Neural cell (in vitro differentiated cells): ENCODE data around the gene CAMK2D. TPM values are rescaled to one million over a fixed set of nuclear protein-coding genes. Genes with fewer than 3 reads are reported as not detected.

Source experiments
- H2AFZ ChIP-seq: fragments of 200-600, 300-800 bp; sonication (generic), shearing (Covaris generic); 2 replicates; pipeline ENCODE4 v1.6.0; 2014; ENCODE audit warnings: low read depth, mild to moderate bottlenecking, antibody characterized with exemption, low read length, moderate library complexity
- H3F3A ChIP-seq: fragments of 200-600 bp; shearing (Covaris generic); 2 replicates; pipeline ENCODE4 v1.6.1; 2016; ENCODE audit warnings: mild to moderate bottlenecking, moderate library complexity, mixed read lengths, antibody characterized with exemption, low read length; ENCODE audit not compliant: insufficient read depth, poor library complexity, severe bottlenecking
- H3K27ac ChIP-seq: fragments of 200-600, 300-800 bp; sonication (generic), shearing (Covaris generic); 2 replicates; pipeline ENCODE4 v1.5.1; 2014; ENCODE audit warnings: mild to moderate bottlenecking, low read length, moderate library complexity
- H3K27me3 ChIP-seq: fragments of 300-800, 200-600 bp; sonication (generic), shearing (Covaris generic); 2 replicates; pipeline ENCODE4 v1.6.0; 2014; ENCODE audit warnings: mild to moderate bottlenecking, low read depth, low read length, moderate library complexity; ENCODE audit not compliant: insufficient read depth
- H3K36me3 ChIP-seq: fragments of 300-800, 200-600 bp; sonication (generic), shearing (Covaris generic); 2 replicates; pipeline ENCODE4 v1.5.1; 2014; ENCODE audit warnings: mild to moderate bottlenecking, antibody characterized with exemption, low read length, moderate library complexity; ENCODE audit not compliant: insufficient read depth
- H3K4me2 ChIP-seq: fragments of 300-800, 200-600 bp; sonication (generic), shearing (Covaris generic); 2 replicates; pipeline ENCODE4 v1.6.0; 2014; ENCODE audit warnings: mild to moderate bottlenecking, low read length
- H3K4me3 ChIP-seq: fragments of 300-800, 200-600 bp; sonication (generic), shearing (Covaris generic); 2 replicates; pipeline ENCODE4 v1.5.1; 2014; ENCODE audit warnings: mild to moderate bottlenecking, low read length, moderate library complexity
- H3K79me2 ChIP-seq: fragments of 200-600 bp; shearing (Covaris generic); replicated peaks from 2 replicates; pipeline ENCODE4 v1.6.0; 2014; ENCODE audit warnings: mild to moderate bottlenecking, low read length, moderate library complexity; ENCODE audit not compliant: insufficient read depth
- H3K9ac ChIP-seq: fragments of 300-800, 200-600 bp; sonication (generic), shearing (Covaris generic); 2 replicates; pipeline ENCODE4 v1.6.1; 2016; ENCODE audit warnings: mild to moderate bottlenecking, low read length, mixed read lengths
- H3K9me2 ChIP-seq: fragments of 200-600 bp; shearing (Covaris generic); 2 replicates; pipeline ENCODE4 v1.6.1; 2016; ENCODE audit warnings: mild to moderate bottlenecking, low read length, mixed read lengths; ENCODE audit not compliant: insufficient read depth
- H3K9me3 ChIP-seq: fragments of 200-600, 300-800 bp; sonication (generic), shearing (Covaris generic); 2 replicates; pipeline ENCODE4 v1.6.1; 2016; ENCODE audit warnings: mild to moderate bottlenecking, mixed run types, low read length, moderate library complexity, mixed read lengths
- H4K20me1 ChIP-seq: fragments of 200-600 bp; shearing (Covaris generic); 2 replicates; pipeline ENCODE4 v1.6.1; 2016; ENCODE audit warnings: mild to moderate bottlenecking, mixed run types; ENCODE audit not compliant: insufficient read depth
- EP300 ChIP-seq: fragments of 450-650 bp; conservative IDR thresholded peaks from 2 replicates; pipeline ENCODE4 v1.6.1; 2014; ENCODE audit warnings: antibody characterized with exemption, mild to moderate bottlenecking, moderate library complexity; ENCODE audit not compliant: poor library complexity, severe bottlenecking
- EZH2 ChIP-seq: fragments of 200-600, 300-800 bp; shearing (Covaris generic), sonication (generic); IDR thresholded peaks from 2 replicates; pipeline ENCODE4 v1.6.1; 2014; ENCODE audit warnings: antibody characterized with exemption, low read length, borderline replicate concordance, mild to moderate bottlenecking; ENCODE audit not compliant: insufficient read depth, poor library complexity, severe bottlenecking
- MXI1 ChIP-seq: fragments of 450-650 bp; conservative IDR thresholded peaks from 2 replicates; pipeline ENCODE4 v1.6.1; 2014; ENCODE audit warnings: antibody characterized with exemption, mild to moderate bottlenecking; ENCODE audit not compliant: poor library complexity, severe bottlenecking
- POLR2AphosphoS5 ChIP-seq: IDR thresholded peaks from 2 replicates; pipeline ENCODE4 v1.6.1; 2012
- RAD21 ChIP-seq: fragments of 450-650 bp; conservative IDR thresholded peaks from 2 replicates; pipeline ENCODE4 v1.6.1; 2014; ENCODE audit warnings: antibody characterized with exemption, mild to moderate bottlenecking, moderate library complexity
- SMC3 ChIP-seq: fragments of 450-650 bp; conservative IDR thresholded peaks from 2 replicates; pipeline ENCODE4 v1.6.1; 2014; ENCODE audit warnings: antibody characterized with exemption, mild to moderate bottlenecking, moderate library complexity; ENCODE audit not compliant: poor library complexity
- TAF1 ChIP-seq: IDR thresholded peaks from 2 replicates; pipeline ENCODE4 v1.6.1; 2012; ENCODE audit warnings: low read depth
- polyA plus RNA-seq: library from polyadenylated mRNA; depleted of rRNA; stranded (reverse); fragments of >200 nt; gene quantifications from 2 replicates; pipeline ENCODE4 v1.2.3, GENCODE V29; 2014
- TF ChIP-seq, protein P1 (sequence below): fragments of 450-650 bp; IDR thresholded peaks from 2 replicates; pipeline ENCODE4 v1.5.1; 2014; ENCODE audit warnings: antibody characterized with exemption, mild to moderate bottlenecking, moderate library complexity; ENCODE audit not compliant: poor library complexity, severe bottlenecking
- TF ChIP-seq, protein P2 (sequence below): IDR thresholded peaks from 2 replicates; pipeline ENCODE4 v1.6.1; 2012; ENCODE audit warnings: borderline replicate concordance

CAMK2D gene
- polyA plus RNA-seq, 1 donor from 2014 or later: 27.1 TPM

- no peak overlapping the region for H3K27ac ChIP-seq
- H3K79me2 ChIP-seq: no peaks in the 10 kb centered on the region
- no peaks in the 10 kb centered on the region for H3K9me2 ChIP-seq
- H3K27me3 ChIP-seq: no peaks in the 10 kb centered on the region
- H3K9me3 ChIP-seq: no peaks in the 10 kb centered on the region
- H3F3A ChIP-seq: no peaks in the 10 kb centered on the region
- no peak overlapping the region for H2AFZ ChIP-seq
- no peaks in the 10 kb centered on the region for H3K36me3 ChIP-seq
- H3K9ac ChIP-seq: no peak overlapping the region
- H3K4me2 ChIP-seq: no peak overlapping the region
- H3K4me3 ChIP-seq: no peak overlapping the region
- no peaks in the 10 kb centered on the region for H4K20me1 ChIP-seq
- TF ChIP-seq POLR2AphosphoS5 (no peak), TAF1 (no peak), EP300 (no peak), RAD21 (no peak), MXI1 (no peak), SMC3 (no peak), EZH2 (no peak)
- TF ChIP-seq, protein P1, sequence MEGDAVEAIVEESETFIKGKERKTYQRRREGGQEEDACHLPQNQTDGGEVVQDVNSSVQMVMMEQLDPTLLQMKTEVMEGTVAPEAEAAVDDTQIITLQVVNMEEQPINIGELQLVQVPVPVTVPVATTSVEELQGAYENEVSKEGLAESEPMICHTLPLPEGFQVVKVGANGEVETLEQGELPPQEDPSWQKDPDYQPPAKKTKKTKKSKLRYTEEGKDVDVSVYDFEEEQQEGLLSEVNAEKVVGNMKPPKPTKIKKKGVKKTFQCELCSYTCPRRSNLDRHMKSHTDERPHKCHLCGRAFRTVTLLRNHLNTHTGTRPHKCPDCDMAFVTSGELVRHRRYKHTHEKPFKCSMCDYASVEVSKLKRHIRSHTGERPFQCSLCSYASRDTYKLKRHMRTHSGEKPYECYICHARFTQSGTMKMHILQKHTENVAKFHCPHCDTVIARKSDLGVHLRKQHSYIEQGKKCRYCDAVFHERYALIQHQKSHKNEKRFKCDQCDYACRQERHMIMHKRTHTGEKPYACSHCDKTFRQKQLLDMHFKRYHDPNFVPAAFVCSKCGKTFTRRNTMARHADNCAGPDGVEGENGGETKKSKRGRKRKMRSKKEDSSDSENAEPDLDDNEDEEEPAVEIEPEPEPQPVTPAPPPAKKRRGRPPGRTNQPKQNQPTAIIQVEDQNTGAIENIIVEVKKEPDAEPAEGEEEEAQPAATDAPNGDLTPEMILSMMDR: no peak
- TF ChIP-seq, protein P2, sequence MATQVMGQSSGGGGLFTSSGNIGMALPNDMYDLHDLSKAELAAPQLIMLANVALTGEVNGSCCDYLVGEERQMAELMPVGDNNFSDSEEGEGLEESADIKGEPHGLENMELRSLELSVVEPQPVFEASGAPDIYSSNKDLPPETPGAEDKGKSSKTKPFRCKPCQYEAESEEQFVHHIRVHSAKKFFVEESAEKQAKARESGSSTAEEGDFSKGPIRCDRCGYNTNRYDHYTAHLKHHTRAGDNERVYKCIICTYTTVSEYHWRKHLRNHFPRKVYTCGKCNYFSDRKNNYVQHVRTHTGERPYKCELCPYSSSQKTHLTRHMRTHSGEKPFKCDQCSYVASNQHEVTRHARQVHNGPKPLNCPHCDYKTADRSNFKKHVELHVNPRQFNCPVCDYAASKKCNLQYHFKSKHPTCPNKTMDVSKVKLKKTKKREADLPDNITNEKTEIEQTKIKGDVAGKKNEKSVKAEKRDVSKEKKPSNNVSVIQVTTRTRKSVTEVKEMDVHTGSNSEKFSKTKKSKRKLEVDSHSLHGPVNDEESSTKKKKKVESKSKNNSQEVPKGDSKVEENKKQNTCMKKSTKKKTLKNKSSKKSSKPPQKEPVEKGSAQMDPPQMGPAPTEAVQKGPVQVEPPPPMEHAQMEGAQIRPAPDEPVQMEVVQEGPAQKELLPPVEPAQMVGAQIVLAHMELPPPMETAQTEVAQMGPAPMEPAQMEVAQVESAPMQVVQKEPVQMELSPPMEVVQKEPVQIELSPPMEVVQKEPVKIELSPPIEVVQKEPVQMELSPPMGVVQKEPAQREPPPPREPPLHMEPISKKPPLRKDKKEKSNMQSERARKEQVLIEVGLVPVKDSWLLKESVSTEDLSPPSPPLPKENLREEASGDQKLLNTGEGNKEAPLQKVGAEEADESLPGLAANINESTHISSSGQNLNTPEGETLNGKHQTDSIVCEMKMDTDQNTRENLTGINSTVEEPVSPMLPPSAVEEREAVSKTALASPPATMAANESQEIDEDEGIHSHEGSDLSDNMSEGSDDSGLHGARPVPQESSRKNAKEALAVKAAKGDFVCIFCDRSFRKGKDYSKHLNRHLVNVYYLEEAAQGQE: no peak
Observed at GRCh38 chr4:113772319-113772718, 10.8 kb upstream of the CAMK2D start.

- H3K27ac ChIP-seq: no peak overlapping the region
- H3K79me2 ChIP-seq: no peaks in the 10 kb centered on the region
- H3K36me3 ChIP-seq: no peaks in the 10 kb centered on the region
- no peaks in the 10 kb centered on the region for H3F3A ChIP-seq
- no peak for TF ChIP-seq EZH2
- TF ChIP-seq TAF1: no peak
- TF ChIP-seq SMC3: no peak
- TF ChIP-seq RAD21: no peak
- TF ChIP-seq, protein P2: no peak
- TF ChIP-seq EP300: no peak
- no peaks in the 10 kb centered on the region for H3K27me3 ChIP-seq
- no peak overlapping the region for H3K4me3 ChIP-seq
- H3K9me2 ChIP-seq: no peaks in the 10 kb centered on the region
- H2AFZ ChIP-seq: no peak overlapping the region
- H3K9me3 ChIP-seq: no peaks in the 10 kb centered on the region
- no peaks in the 10 kb centered on the region for H4K20me1 ChIP-seq
- no peak overlapping the region for H3K9ac ChIP-seq
- H3K4me2 ChIP-seq: no peak overlapping the region
Observed at GRCh38 chr4:113769744-113770143, 8.2 kb upstream of the CAMK2D start.
